GM23248 (cell line): Measurements from ENCODE around the gene CNN3. TPM values are rescaled to one million over a fixed set of nuclear protein-coding genes. Genes with fewer than 3 reads are reported as not detected.
A peak's percentile ranks its signal among the peaks of the same experiment; 100 is the strongest.

Experiments used
- DNase-seq: peaks from one replicate; pipeline ENCODE4 v3.0.0-alpha.2; 2015
- H2AFZ ChIP-seq: fragments of 200-600 bp; sonication (generic); 2 replicates; pipeline ENCODE4 v1.6.1; 2016; ENCODE audit warnings: antibody characterized with exemption
- H3F3A ChIP-seq: fragments of 200-600 bp; sonication (generic); 2 replicates; pipeline ENCODE4 v1.6.1; 2016; ENCODE audit warnings: mild to moderate bottlenecking, antibody characterized with exemption, mixed run types; ENCODE audit not compliant: insufficient read depth
- H3K27ac ChIP-seq: fragments of 200-600 bp; sonication (generic); 2 replicates; pipeline ENCODE4 v1.5.1; 2016; ENCODE audit warnings: mild to moderate bottlenecking
- H3K27me3 ChIP-seq: fragments of 200-600 bp; sonication (generic); replicated peaks from 2 replicates; pipeline ENCODE4 v1.6.1; 2016; ENCODE audit warnings: mild to moderate bottlenecking; ENCODE audit not compliant: insufficient read depth
- H3K36me3 ChIP-seq: fragments of 200-600 bp; sonication (generic); 2 replicates; pipeline ENCODE4 v1.6.1; 2016; ENCODE audit warnings: low read depth, mild to moderate bottlenecking
- H3K4me1 ChIP-seq: fragments of 200-600 bp; sonication (generic); 2 replicates; pipeline ENCODE4 v1.6.1; 2016; ENCODE audit warnings: mild to moderate bottlenecking; ENCODE audit not compliant: insufficient read depth
- H3K4me2 ChIP-seq: fragments of 200-600 bp; sonication (generic); one replicate; pipeline ENCODE4 v1.6.1; 2016; ENCODE audit warnings: mild to moderate bottlenecking; ENCODE audit not compliant: unreplicated experiment
- H3K4me3 ChIP-seq: fragments of 200-600 bp; sonication (generic); 2 replicates; pipeline ENCODE4 v1.5.1; 2016; ENCODE audit warnings: mild to moderate bottlenecking
- H3K79me2 ChIP-seq: fragments of 200-600 bp; sonication (generic); 2 replicates; pipeline ENCODE4 v1.6.1; 2016; ENCODE audit warnings: mild to moderate bottlenecking; ENCODE audit not compliant: insufficient read depth
- H3K9ac ChIP-seq: fragments of 200-600 bp; sonication (generic); 2 replicates; pipeline ENCODE4 v1.6.1; 2016; ENCODE audit warnings: mild to moderate bottlenecking
- H3K9me2 ChIP-seq: fragments of 200-600 bp; sonication (generic); 2 replicates; pipeline ENCODE4 v1.6.1; 2016; ENCODE audit warnings: mixed run types, mild to moderate bottlenecking, moderate library complexity; ENCODE audit not compliant: insufficient read depth
- H3K9me3 ChIP-seq: fragments of 200-600 bp; sonication (generic); one replicate; pipeline ENCODE4 v1.6.1; 2017; ENCODE audit warnings: low read depth
- H4K20me1 ChIP-seq: fragments of 200-600 bp; sonication (generic); 2 replicates; pipeline ENCODE4 v1.6.0; 2016; ENCODE audit not compliant: insufficient read depth
- EZH2 ChIP-seq: fragments of 200-600 bp; sonication (generic); IDR thresholded peaks from 2 replicates; pipeline ENCODE4 v1.6.1; 2018; ENCODE audit warnings: antibody characterized with exemption, mild to moderate bottlenecking; ENCODE audit not compliant: insufficient read depth, poor library complexity, severe bottlenecking
- EZH2phosphoT487 ChIP-seq: fragments of 200-600 bp; sonication (generic); IDR thresholded peaks from 2 replicates; pipeline ENCODE4 v1.6.1; 2018; ENCODE audit warnings: antibody characterized with exemption, moderate library complexity, mild to moderate bottlenecking, low read depth; ENCODE audit not compliant: insufficient read depth
- WGBS, 2 experiments: methylation state at CpG; one replicate each; pipeline ENCODE4 v1.1.6; 2015 to 2017; ENCODE audit warnings: low lambda C conversion rate in 2 of 2, low coverage in 1 of 2; ENCODE audit errors: missing lambda C conversion rate in 2 of 2; 5-methylcytosine and 5-hydroxymethylcytosine counted together
- in situ Hi-C: fragments of 300-500 bp; cut with MboI; formaldehyde crosslinking; loops from 2 replicates; pipeline ENCODE4 v1.15.0; 2020
- polyA plus RNA-seq: library from polyadenylated mRNA; unstranded; fragments of >200 nt; fragmentation: Nextera tagmentation; extraction: Ambion mirVana; gene quantifications from 2 replicates; pipeline ENCODE4 v1.2.1, GENCODE V29; 2016
- total RNA-seq: library from RNA; depleted of rRNA; stranded (reverse); fragments of >200 nt; shearing (Covaris generic); gene quantifications from 2 replicates; pipeline ENCODE4 v1.2.3, GENCODE V29; 2014

The CNN3 gene
- total and polyA plus RNA-seq, 2 experiments from 2014 or later, result 213 to 359 TPM

DNA sequence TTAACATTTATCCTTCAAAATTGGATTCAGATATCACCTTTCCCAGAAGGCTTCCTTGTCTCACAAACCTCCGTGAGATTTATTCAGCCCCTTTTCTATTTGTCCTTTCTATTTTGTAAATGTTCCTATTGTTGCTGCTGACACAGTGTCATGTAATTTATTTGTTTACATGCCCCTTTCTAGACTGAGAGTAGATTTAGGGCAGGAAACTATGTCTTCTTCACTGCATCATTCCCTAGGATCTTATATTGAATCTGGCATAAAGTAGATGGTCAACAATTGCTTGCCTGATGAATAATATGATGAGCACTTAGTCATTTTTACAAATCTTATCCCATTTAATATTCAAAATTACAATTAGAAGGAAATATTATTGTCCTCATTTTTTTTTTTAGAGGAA lies 8.1 kb upstream of the CNN3 start:
- in situ Hi-C loops, result loop anchor here (10.0 kb wide), 1 partner anchor 100 kb away; no protein-coding TSS in a partner anchor
- no peaks in the 10 kb centered on the region for H3K79me2 ChIP-seq
- H3K9me3 ChIP-seq, result no peaks in the 10 kb centered on the region
- no peaks in the 10 kb centered on the region for H3K9me2 ChIP-seq
- no peak overlapping the region for H3K4me3 ChIP-seq
- H3K9ac ChIP-seq, result no peak overlapping the region
- no peak overlapping the region for H2AFZ ChIP-seq
- no peaks in the 10 kb centered on the region for H4K20me1 ChIP-seq
- no peak for TF ChIP-seq EZH2phosphoT487
- 100% methylated on average over 1 of the region's 1 CpG for WGBS, 2 experiments
- no peak for DNase-seq
- H3K27me3 ChIP-seq, result no peaks in the 10 kb centered on the region
- H3K27ac ChIP-seq, result no peak overlapping the region
- H3K4me2 ChIP-seq, result no peak overlapping the region
- H3F3A ChIP-seq, result no peaks in the 10 kb centered on the region
- peaks cover 29% of the 10 kb centered on the region for H3K4me1 ChIP-seq
- H3K36me3 ChIP-seq, result no peaks in the 10 kb centered on the region

DNA sequence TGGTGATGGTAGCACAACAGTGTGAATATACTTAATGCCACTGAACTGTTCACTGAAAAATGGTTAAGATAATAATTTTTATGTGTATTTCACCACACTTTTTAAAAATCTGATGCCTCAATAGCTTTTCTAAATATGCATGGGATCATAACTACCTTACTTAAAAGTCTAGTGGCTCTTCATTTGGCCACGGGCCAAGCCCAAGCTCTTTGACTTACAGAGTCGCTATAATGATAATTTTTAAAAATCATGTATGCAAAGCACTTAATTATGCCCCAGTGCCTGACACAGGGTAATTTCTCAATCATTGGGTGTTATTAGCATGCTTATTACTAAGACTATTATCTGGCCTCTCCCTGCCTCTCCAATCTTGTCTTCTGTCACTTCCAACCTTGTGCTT lies 7.6 kb upstream of the CNN3 start:
- Histone ChIP-seq H3K4me1 (peaks cover 29% of the 10 kb centered on the region), H3K9ac (no peak overlapping the region), H3K79me2 (no peaks in the 10 kb centered on the region), H2AFZ (no peak overlapping the region), H3K27me3 (no peaks in the 10 kb centered on the region), H3K9me2 (no peaks in the 10 kb centered on the region), H3K27ac (no peak overlapping the region), H3F3A (no peaks in the 10 kb centered on the region), H4K20me1 (no peaks in the 10 kb centered on the region), H3K36me3 (no peaks in the 10 kb centered on the region), H3K4me2 (no peak overlapping the region), H3K4me3 (no peak overlapping the region), H3K9me3 (no peaks in the 10 kb centered on the region)
- WGBS, 2 experiments, result 70 to 78% methylated on average over 2 of the region's 2 CpGs
- DNase-seq, result no peak
- in situ Hi-C loops, result loop anchor here (10.0 kb wide), 1 partner anchor 100 kb away; no protein-coding TSS in a partner anchor
- no peak for TF ChIP-seq EZH2
- no peak for TF ChIP-seq EZH2phosphoT487

DNA sequence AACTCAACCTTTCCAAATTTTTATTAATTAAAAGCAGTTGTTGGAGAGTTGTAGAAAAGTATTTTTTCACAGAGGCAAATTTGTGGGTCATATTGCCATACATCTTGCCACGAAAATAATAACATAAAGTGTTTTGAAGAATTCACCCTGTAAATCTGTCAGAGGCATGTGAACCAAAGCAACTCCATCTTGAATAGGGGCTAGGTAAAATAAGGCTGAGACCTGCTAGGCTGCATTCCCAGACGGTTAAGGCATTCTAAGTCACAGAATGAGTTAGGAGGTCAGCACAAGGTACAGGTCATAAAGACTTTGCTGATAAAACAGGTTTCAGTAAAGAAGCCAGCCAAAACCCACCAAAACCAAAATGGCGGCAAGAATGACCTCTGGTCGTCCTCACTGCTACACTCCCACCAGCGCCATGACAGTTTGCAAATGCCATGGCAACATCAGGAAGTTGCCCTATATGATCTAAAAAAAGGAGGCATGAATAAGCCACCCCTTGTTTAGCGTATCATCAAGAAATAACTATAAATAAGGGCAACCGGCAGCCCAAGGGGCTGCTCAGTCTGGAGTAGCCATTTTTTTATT lies 4.4 kb upstream of the CNN3 start:
- H3F3A ChIP-seq, result 0 out of 2 replicates have a peak, but pooled peaks cover 17% of the 10 kb centered on the region
- no peaks in the 10 kb centered on the region for H4K20me1 ChIP-seq
- in situ Hi-C loops, result loop anchor here (10.0 kb wide), 1 partner anchor 103 kb away; no protein-coding TSS in a partner anchor
- no peaks in the 10 kb centered on the region for H3K27me3 ChIP-seq
- no peak overlapping the region for H3K4me3 ChIP-seq
- no peaks in the 10 kb centered on the region for H3K79me2 ChIP-seq
- WGBS, 2 experiments, result 82 to 84% methylated on average over 7 of the region's 7 CpGs
- no peak overlapping the region for H3K27ac ChIP-seq
- H3K36me3 ChIP-seq, result no peaks in the 10 kb centered on the region
- no peak overlapping the region for H2AFZ ChIP-seq
- no peak for DNase-seq
- H3K9ac ChIP-seq, result no peak overlapping the region
- TF ChIP-seq EZH2phosphoT487 (no peak), EZH2 (no peak)
- peaks cover 5% of the 10 kb centered on the region; the same call in 1 of the 2 replicates for H3K4me1 ChIP-seq
- no peaks in the 10 kb centered on the region for H3K9me3 ChIP-seq
- no peak overlapping the region for H3K4me2 ChIP-seq
- H3K9me2 ChIP-seq, result no peaks in the 10 kb centered on the region

DNA sequence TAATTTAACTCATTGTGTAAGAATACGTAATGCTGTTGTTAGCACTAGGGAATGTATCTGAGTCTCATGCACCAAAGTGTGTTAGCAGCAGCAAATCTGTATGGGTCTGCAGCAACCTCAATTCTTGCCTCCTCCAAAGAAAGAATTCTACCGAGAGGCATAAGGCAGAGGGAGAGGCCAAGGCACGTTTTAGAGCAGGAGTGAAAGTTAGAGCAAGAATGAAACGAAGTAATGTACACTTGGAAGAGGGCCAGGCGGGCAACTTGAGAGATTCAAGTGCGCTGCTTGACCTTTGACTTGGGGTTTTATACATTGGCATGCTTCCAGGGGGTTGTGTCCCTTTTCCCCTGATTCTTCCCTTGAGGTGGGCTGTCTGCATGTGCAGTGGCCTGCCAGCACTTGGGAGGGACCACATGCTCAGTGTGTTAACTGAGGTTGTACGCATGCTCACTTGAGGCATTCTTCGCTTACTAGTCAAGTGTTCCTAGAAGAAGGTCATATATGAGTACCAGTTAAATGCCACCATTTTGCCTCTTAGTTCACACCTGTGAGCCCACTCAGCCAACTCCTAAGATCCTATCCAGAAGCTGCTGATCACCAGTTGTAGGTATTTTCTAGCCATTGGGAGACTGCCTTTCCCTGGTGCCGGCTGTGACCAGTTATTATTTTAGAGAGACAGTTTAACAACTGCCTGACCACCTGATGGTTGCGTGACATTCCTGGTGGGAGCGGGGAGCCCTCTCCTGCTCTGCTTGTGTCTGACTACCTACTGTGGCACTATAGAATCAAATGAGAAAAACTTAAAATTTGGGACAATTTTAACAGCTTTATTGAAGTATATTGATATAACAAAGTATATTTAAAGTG lies 2.7 kb upstream of the CNN3 start:
- H3K36me3 ChIP-seq, result no peaks in the 10 kb centered on the region
- no peak overlapping the region for H3K27ac ChIP-seq
- WGBS, 2 experiments, result 73 to 79% methylated on average over 11 of the region's 11 CpGs
- no peak for TF ChIP-seq EZH2
- no peak for TF ChIP-seq EZH2phosphoT487
- H3K9me3 ChIP-seq, result no peaks in the 10 kb centered on the region
- no peak for DNase-seq
- H3K4me3 ChIP-seq, result no peak overlapping the region
- no peaks in the 10 kb centered on the region for H4K20me1 ChIP-seq
- peaks cover 17% of the 10 kb centered on the region for H3K79me2 ChIP-seq
- no peaks in the 10 kb centered on the region for H3K9me2 ChIP-seq
- no peak overlapping the region for H2AFZ ChIP-seq
- H3F3A ChIP-seq, result peaks cover 27% of the 10 kb centered on the region
- H3K4me1 ChIP-seq, result peaks cover 5% of the 10 kb centered on the region; the same call in 1 of the 2 replicates
- peak overlapping the region; percentile 7 for H3K4me2 ChIP-seq
- H3K27me3 ChIP-seq, result no peaks in the 10 kb centered on the region
- H3K9ac ChIP-seq, result no peak overlapping the region
- in situ Hi-C loops, result loop anchor here (10.0 kb wide), 1 partner anchor 105 kb away; no protein-coding TSS in a partner anchor
